Activated CD4-positive, CD25-positive, alpha-beta regulatory T cell treated with anti-CD3 and anti-CD28 coated beads, Interleukin-2, amount 50 U/mL, for 16 hours (primary cell): ENCODE measurements around the gene SMG6.
"Not testable (repeated sequence)": the region's sequence is repeated elsewhere in the genome, so short reads cannot be mapped to it uniquely, and the experiment has no call there.

Experiments used
- DNase-seq: peaks from one replicate; pipeline ENCODE4 v3.0.0-alpha.2; 2020; ENCODE audit warnings: low read depth, low spot score

Gene SMG6

GRCh38 chr17:2144701-2145100 is 158.9 kb downstream of the SMG6 start:
- no peak for DNase-seq

GRCh38 chr17:2143332-2143731 is 160.3 kb downstream of the SMG6 start:
- no peak for DNase-seq

GRCh38 chr17:2142682-2143081 is 160.9 kb downstream of the SMG6 start:
- not testable (repeated sequence) for DNase-seq

GRCh38 chr17:2140683-2141082 is 162.9 kb downstream of the SMG6 start:
- no peak for DNase-seq

- DNase-seq, result no peak
These were observed 164.8 kb downstream of the SMG6 start for GRCh38 chr17:2138761-2139160.

- DNase-seq, result no peak
These were observed 165.3 kb downstream of the SMG6 start for GRCh38 chr17:2138318-2138717.

- DNase-seq, result no peak
These were observed 166.1 kb downstream of the SMG6 start for GRCh38 chr17:2137342-2138098.

GRCh38 chr17:2136241-2136640 is 167.3 kb downstream of the SMG6 start:
- DNase-seq, result no peak

- no peak for DNase-seq
These were observed 175.6 kb downstream of the SMG6 start for GRCh38 chr17:2128011-2128410.

- no peak for DNase-seq
These were observed 178.5 kb downstream of the SMG6 start for GRCh38 chr17:2125013-2125535.

GRCh38 chr17:2124391-2124790 is 179.2 kb downstream of the SMG6 start:
- no peak for DNase-seq

GRCh38 chr17:2123375-2124251 is 180.0 kb downstream of the SMG6 start:
- no peak for DNase-seq

GRCh38 chr17:2122641-2123302 is 180.8 kb downstream of the SMG6 start:
- DNase-seq, result no peak

- DNase-seq, result no peak
These were observed 182.8 kb downstream of the SMG6 start for GRCh38 chr17:2120586-2121335.

- DNase-seq, result no peak
These were observed 190.3 kb downstream of the SMG6 start for GRCh38 chr17:2113279-2113622.

GRCh38 chr17:2111691-2112090 is 191.9 kb downstream of the SMG6 start:
- DNase-seq, result no peak

GRCh38 chr17:2110436-2110835 is 193.1 kb downstream of the SMG6 start:
- no peak for DNase-seq

GRCh38 chr17:2108170-2108569 is 195.4 kb downstream of the SMG6 start:
- no peak for DNase-seq

GRCh38 chr17:2107506-2107905 is 196.1 kb downstream of the SMG6 start:
- DNase-seq, result no peak

- DNase-seq, result no peak
These were observed 196.5 kb downstream of the SMG6 start for GRCh38 chr17:2107050-2107449.

GRCh38 chr17:2106308-2106955 is 197.2 kb downstream of the SMG6 start:
- DNase-seq, result no peak
